ENCODE results near the gene EFHC1.

The EFHC1 gene

GRCh38 chr6:52505726-52506409 is 85.7 kb downstream of the EFHC1 start:
- peak overlapping the region; percentile 6 for H3K9ac ChIP-seq (ENCODE audit: low read length)
- DNase-seq (ENCODE audit: low read depth): no peak
- peaks cover 87% of the 10 kb centered on the region for H3K36me3 ChIP-seq (ENCODE audit: control insufficient read depth, insufficient read depth, low read length, severe bottlenecking)
- peaks cover 52% of the 10 kb centered on the region for H3K4me1 ChIP-seq (ENCODE audit: control insufficient read depth, insufficient read depth, low read length)
- no peak overlapping the region for H3K4me3 ChIP-seq (ENCODE audit: low read length)
- no peaks in the 10 kb centered on the region for H3K9me3 ChIP-seq (ENCODE audit: control insufficient read depth, low read length)
- no peaks in the 10 kb centered on the region for H3K27me3 ChIP-seq (replicated peaks; ENCODE audit: control insufficient read depth, insufficient read depth, low read length)

GRCh38 chr6:52506476-52506875 is 86.3 kb downstream of the EFHC1 start:
- H3K4me3 ChIP-seq (ENCODE audit: low read length): no peak overlapping the region

GRCh38 chr6:52507557-52508260 is 87.6 kb downstream of the EFHC1 start:
- peak overlapping the region; percentile 9 for H3K4me3 ChIP-seq (ENCODE audit: low read length)
- no peaks in the 10 kb centered on the region for H3K9me3 ChIP-seq (ENCODE audit: control insufficient read depth, low read length)
- H3K36me3 ChIP-seq (ENCODE audit: control insufficient read depth, insufficient read depth, low read length, severe bottlenecking): peaks cover 73% of the 10 kb centered on the region
- H3K27me3 ChIP-seq (replicated peaks; ENCODE audit: control insufficient read depth, insufficient read depth, low read length): no peaks in the 10 kb centered on the region
- H3K9ac ChIP-seq (ENCODE audit: low read length): no peak overlapping the region
- DNase-seq (ENCODE audit: low read depth): peak; percentile 73
- peaks cover 70% of the 10 kb centered on the region for H3K4me1 ChIP-seq (ENCODE audit: control insufficient read depth, insufficient read depth, low read length)

More at GRCh38 chr6:52506476-52506875, 86.3 kb downstream of the EFHC1 start:
- Histone ChIP-seq H3K9me3 (ENCODE audit: control insufficient read depth, low read length) (no peaks in the 10 kb centered on the region), H3K27me3 (replicated peaks; ENCODE audit: control insufficient read depth, insufficient read depth, low read length) (no peaks in the 10 kb centered on the region), H3K9ac (ENCODE audit: low read length) (no peak overlapping the region), H3K36me3 (ENCODE audit: control insufficient read depth, insufficient read depth, low read length, severe bottlenecking) (peaks cover 82% of the 10 kb centered on the region), H3K4me1 (ENCODE audit: control insufficient read depth, insufficient read depth, low read length) (peaks cover 58% of the 10 kb centered on the region)
- DNase-seq (ENCODE audit: low read depth): no peak

- H3K36me3 ChIP-seq (ENCODE audit: control insufficient read depth, insufficient read depth, low read length, severe bottlenecking): peaks cover 73% of the 10 kb centered on the region
- DNase-seq (ENCODE audit: low read depth): no peak
- H3K9me3 ChIP-seq (ENCODE audit: control insufficient read depth, low read length): no peaks in the 10 kb centered on the region
- H3K4me3 ChIP-seq (ENCODE audit: low read length): peak overlapping the region; percentile 9
- H3K27me3 ChIP-seq (replicated peaks; ENCODE audit: control insufficient read depth, insufficient read depth, low read length): no peaks in the 10 kb centered on the region
- peaks cover 75% of the 10 kb centered on the region for H3K4me1 ChIP-seq (ENCODE audit: control insufficient read depth, insufficient read depth, low read length)
- peak overlapping the region; percentile 24 for H3K9ac ChIP-seq (ENCODE audit: low read length)
Observed at GRCh38 chr6:52508261-52508739, 88.2 kb downstream of the EFHC1 start.

GRCh38 chr6:52509281-52510212 is 89.4 kb downstream of the EFHC1 start:
- H3K4me3 ChIP-seq (ENCODE audit: low read length): no peak overlapping the region
- peaks cover 75% of the 10 kb centered on the region for H3K4me1 ChIP-seq (ENCODE audit: control insufficient read depth, insufficient read depth, low read length)
- H3K9ac ChIP-seq (ENCODE audit: low read length): peak overlapping the region; percentile 87
- no peaks in the 10 kb centered on the region for H3K9me3 ChIP-seq (ENCODE audit: control insufficient read depth, low read length)
- no peaks in the 10 kb centered on the region for H3K27me3 ChIP-seq (replicated peaks; ENCODE audit: control insufficient read depth, insufficient read depth, low read length)
- peaks cover 77% of the 10 kb centered on the region for H3K36me3 ChIP-seq (ENCODE audit: control insufficient read depth, insufficient read depth, low read length, severe bottlenecking)
- no peak for DNase-seq (ENCODE audit: low read depth)

GRCh38 chr6:52510213-52510562 is 90.0 kb downstream of the EFHC1 start:
- no peak for DNase-seq (ENCODE audit: low read depth)
- H3K4me3 ChIP-seq (ENCODE audit: low read length): no peak overlapping the region
- no peaks in the 10 kb centered on the region for H3K9me3 ChIP-seq (ENCODE audit: control insufficient read depth, low read length)
- peak overlapping the region; percentile 87 for H3K9ac ChIP-seq (ENCODE audit: low read length)
- no peaks in the 10 kb centered on the region for H3K27me3 ChIP-seq (replicated peaks; ENCODE audit: control insufficient read depth, insufficient read depth, low read length)
- H3K36me3 ChIP-seq (ENCODE audit: control insufficient read depth, insufficient read depth, low read length, severe bottlenecking): peaks cover 72% of the 10 kb centered on the region
- H3K4me1 ChIP-seq (ENCODE audit: control insufficient read depth, insufficient read depth, low read length): peaks cover 76% of the 10 kb centered on the region

GRCh38 chr6:52511163-52511562 is 91.0 kb downstream of the EFHC1 start:
- Histone ChIP-seq H3K27me3 (replicated peaks; ENCODE audit: control insufficient read depth, insufficient read depth, low read length) (no peaks in the 10 kb centered on the region), H3K4me1 (ENCODE audit: control insufficient read depth, insufficient read depth, low read length) (peaks cover 85% of the 10 kb centered on the region), H3K9ac (ENCODE audit: low read length) (peak overlapping the region; percentile 87), H3K36me3 (ENCODE audit: control insufficient read depth, insufficient read depth, low read length, severe bottlenecking) (peaks cover 72% of the 10 kb centered on the region), H3K4me3 (ENCODE audit: low read length) (no peak overlapping the region), H3K9me3 (ENCODE audit: control insufficient read depth, low read length) (no peaks in the 10 kb centered on the region)
- DNase-seq (ENCODE audit: low read depth): no peak

GRCh38 chr6:52511572-52512151 is 91.5 kb downstream of the EFHC1 start:
- no peak for DNase-seq (ENCODE audit: low read depth)
- peak overlapping the region; percentile 14 for H3K4me3 ChIP-seq (ENCODE audit: low read length)
- peaks cover 72% of the 10 kb centered on the region for H3K36me3 ChIP-seq (ENCODE audit: control insufficient read depth, insufficient read depth, low read length, severe bottlenecking)
- peak overlapping the region; percentile 87 for H3K9ac ChIP-seq (ENCODE audit: low read length)
- H3K27me3 ChIP-seq (replicated peaks; ENCODE audit: control insufficient read depth, insufficient read depth, low read length): no peaks in the 10 kb centered on the region
- H3K4me1 ChIP-seq (ENCODE audit: control insufficient read depth, insufficient read depth, low read length): peaks cover 90% of the 10 kb centered on the region
- H3K9me3 ChIP-seq (ENCODE audit: control insufficient read depth, low read length): no peaks in the 10 kb centered on the region

GRCh38 chr6:52512199-52512598 is 92.1 kb downstream of the EFHC1 start:
- peak; percentile 94 for DNase-seq (ENCODE audit: low read depth)
- Histone ChIP-seq H3K9me3 (ENCODE audit: control insufficient read depth, low read length) (no peaks in the 10 kb centered on the region), H3K9ac (ENCODE audit: low read length) (peak overlapping the region; percentile 87), H3K27me3 (replicated peaks; ENCODE audit: control insufficient read depth, insufficient read depth, low read length) (no peaks in the 10 kb centered on the region), H3K4me3 (ENCODE audit: low read length) (no peak overlapping the region), H3K36me3 (ENCODE audit: control insufficient read depth, insufficient read depth, low read length, severe bottlenecking) (peaks cover 72% of the 10 kb centered on the region), H3K4me1 (ENCODE audit: control insufficient read depth, insufficient read depth, low read length) (peaks cover 96% of the 10 kb centered on the region)

GRCh38 chr6:52513464-52513863 is 93.3 kb downstream of the EFHC1 start:
- H3K4me1 ChIP-seq (ENCODE audit: control insufficient read depth, insufficient read depth, low read length): peaks cover 96% of the 10 kb centered on the region
- H3K9ac ChIP-seq (ENCODE audit: low read length): peak overlapping the region; percentile 81
- H3K9me3 ChIP-seq (ENCODE audit: control insufficient read depth, low read length): no peaks in the 10 kb centered on the region
- H3K36me3 ChIP-seq (ENCODE audit: control insufficient read depth, insufficient read depth, low read length, severe bottlenecking): peaks cover 61% of the 10 kb centered on the region
- no peak overlapping the region for H3K4me3 ChIP-seq (ENCODE audit: low read length)
- no peak for DNase-seq (ENCODE audit: low read depth)
- H3K27me3 ChIP-seq (replicated peaks; ENCODE audit: control insufficient read depth, insufficient read depth, low read length): no peaks in the 10 kb centered on the region
